ENCODE results near the gene ARHGEF28. TPM values are rescaled to one million over a fixed set of nuclear protein-coding genes. Genes with fewer than 3 reads are reported as not detected.

The ARHGEF28 gene
- total and polyA plus RNA-seq, 2 donors (not counting 1 experiment from before 2014, with no cell fraction given), result not detected

GRCh38 chr5:73626814-73627313 is 868 bp downstream of the ARHGEF28 start:
- 84% methylated on average over 13 of the region's 14 CpGs for WGBS (ENCODE audit: insufficient coverage)
- H3K9me3 ChIP-seq (ENCODE audit: control extremely low read depth in 1 of 3, control insufficient read depth in 2 of 3, insufficient read depth in 1 of 3, low read length in 2 of 3), result no peaks in the 10 kb centered on the region
- peaks cover 0 to 20% (median 13%) of the 10 kb centered on the region in 4 experiments for H3K27me3 ChIP-seq (replicated peaks in 1 of 4; ENCODE audit: control extremely low read depth in 1 of 4, control insufficient read depth in 3 of 4, insufficient read depth in 4 of 4, low read length in 3 of 4)
- no peak overlapping the region for H2AFZ ChIP-seq (ENCODE audit: insufficient read depth, low read depth, low read length, poor library complexity, severe bottlenecking)
- POLR2A ChIA-PET, result no interaction called here
- peak overlapping the region in 1 of 5 experiments; percentile 33 for H3K4me3 ChIP-seq (ENCODE audit: control extremely low read depth in 1 of 5, extremely low read depth in 1 of 5, insufficient read depth in 1 of 5, low read depth in 2 of 5, low read length in 4 of 5)
- H3K9ac ChIP-seq (ENCODE audit: low read length), result no peak overlapping the region
- H3K79me2 ChIP-seq (ENCODE audit: control insufficient read depth, insufficient read depth, low read length), result no peaks in the 10 kb centered on the region
- no peaks in the 10 kb centered on the region for H3K36me3 ChIP-seq (replicated peaks in 1 of 2; ENCODE audit: control extremely low read depth in 1 of 2, control insufficient read depth in 1 of 2, extremely low read depth in 1 of 2, insufficient read depth in 2 of 2, low read length in 1 of 2)
- H3K27ac ChIP-seq (ENCODE audit: low read length in 2 of 2), result no peak overlapping the region
- TF ChIP-seq EZH2 (IDR thresholded peaks at IDR 0.05; ENCODE audit: borderline replicate concordance, insufficient read depth, low read depth, low read length, poor library complexity, severe bottlenecking) (no peak), CTCF (IDR thresholded peaks at IDR 0.05) (no peak)
- ATAC-seq (ENCODE audit: low read depth) (no peak), DNase-seq (no peak)
- no peaks in the 10 kb centered on the region for H3K9me3 Mint-ChIP-seq (ENCODE audit: insufficient read depth)
- no peaks in the 10 kb centered on the region for H4K20me1 ChIP-seq (ENCODE audit: control insufficient read depth, insufficient read depth, low read length, poor library complexity, severe bottlenecking)
- H3K4me1 ChIP-seq (ENCODE audit: control insufficient read depth in 2 of 2, insufficient read depth in 2 of 2, low read length in 2 of 2), result peaks cover 0 to 7% of the 10 kb centered on the region in 2 donors
- peak overlapping the region; percentile 44 for H3K4me3 Mint-ChIP-seq
- H3K4me1 Mint-ChIP-seq, result peaks cover 3% of the 10 kb centered on the region
- no peak overlapping the region for H3K27ac Mint-ChIP-seq
- peak overlapping the region; percentile 68 for H3K4me2 ChIP-seq (replicated peaks; ENCODE audit: low read depth, low read length, poor library complexity, severe bottlenecking)
- intact Hi-C loops (cut with micrococcal nuclease), result no loop called here
- H3K27me3 Mint-ChIP-seq, result peaks cover 52% of the 10 kb centered on the region
- CTCF ChIA-PET, result no interaction called here

- Histone ChIP-seq H3K4me1 (ENCODE audit: control insufficient read depth in 2 of 2, insufficient read depth in 2 of 2, low read length in 2 of 2) (peaks cover 0 to 7% of the 10 kb centered on the region in 2 donors), H3K9me3 (ENCODE audit: control extremely low read depth in 1 of 3, control insufficient read depth in 2 of 3, insufficient read depth in 1 of 3, low read length in 2 of 3) (no peaks in the 10 kb centered on the region), H3K4me3 (ENCODE audit: control extremely low read depth in 1 of 5, extremely low read depth in 1 of 5, insufficient read depth in 1 of 5, low read depth in 2 of 5, low read length in 4 of 5) (no peak overlapping the region), H3K4me2 (replicated peaks; ENCODE audit: low read depth, low read length, poor library complexity, severe bottlenecking) (no peak overlapping the region), H3K36me3 (replicated peaks in 1 of 2; ENCODE audit: control extremely low read depth in 1 of 2, control insufficient read depth in 1 of 2, extremely low read depth in 1 of 2, insufficient read depth in 2 of 2, low read length in 1 of 2) (no peaks in the 10 kb centered on the region), H3K79me2 (ENCODE audit: control insufficient read depth, insufficient read depth, low read length) (no peaks in the 10 kb centered on the region), H3K27me3 (replicated peaks in 1 of 4; ENCODE audit: control extremely low read depth in 1 of 4, control insufficient read depth in 3 of 4, insufficient read depth in 4 of 4, low read length in 3 of 4) (peaks cover 0 to 17% (median 12%) of the 10 kb centered on the region in 4 experiments), H4K20me1 (ENCODE audit: control insufficient read depth, insufficient read depth, low read length, poor library complexity, severe bottlenecking) (no peaks in the 10 kb centered on the region), H2AFZ (ENCODE audit: insufficient read depth, low read depth, low read length, poor library complexity, severe bottlenecking) (no peak overlapping the region), H3K9ac (ENCODE audit: low read length) (no peak overlapping the region), H3K27ac (ENCODE audit: low read length in 2 of 2) (no peak overlapping the region)
- Mint-ChIP-seq H3K27me3 (peaks cover 44% of the 10 kb centered on the region), H3K9me3 (ENCODE audit: insufficient read depth) (no peaks in the 10 kb centered on the region), H3K4me3 (no peak overlapping the region), H3K27ac (no peak overlapping the region), H3K4me1 (peaks cover 3% of the 10 kb centered on the region)
- DNase-seq (no peak), ATAC-seq (ENCODE audit: low read depth) (no peak)
- CTCF ChIA-PET, result no interaction called here
- TF ChIP-seq CTCF (IDR thresholded peaks at IDR 0.05) (no peak), EZH2 (IDR thresholded peaks at IDR 0.05; ENCODE audit: borderline replicate concordance, insufficient read depth, low read depth, low read length, poor library complexity, severe bottlenecking) (no peak)
- intact Hi-C loops (cut with micrococcal nuclease), result no loop called here
- POLR2A ChIA-PET, result no interaction called here
Measured at GRCh38 chr5:73629456-73629855, 3.5 kb downstream of the ARHGEF28 start.

All from B cell (primary cell).